HL-60 (cell line): ENCODE data around the gene DROSHA.

ENCODE experiments used
- POLR2AphosphoS5 ChIP-seq: IDR thresholded peaks from 2 replicates; pipeline ENCODE4 v1.6.1; 2012; ENCODE audit warnings: low read depth
- TF ChIP-seq, protein P1 (sequence below): IDR thresholded peaks from one replicate; pipeline ENCODE4 v1.5.1; 2011; ENCODE audit warnings: low read length, control low read depth, inconsistent platforms; ENCODE audit not compliant: insufficient read depth

- TF ChIP-seq, protein P1, sequence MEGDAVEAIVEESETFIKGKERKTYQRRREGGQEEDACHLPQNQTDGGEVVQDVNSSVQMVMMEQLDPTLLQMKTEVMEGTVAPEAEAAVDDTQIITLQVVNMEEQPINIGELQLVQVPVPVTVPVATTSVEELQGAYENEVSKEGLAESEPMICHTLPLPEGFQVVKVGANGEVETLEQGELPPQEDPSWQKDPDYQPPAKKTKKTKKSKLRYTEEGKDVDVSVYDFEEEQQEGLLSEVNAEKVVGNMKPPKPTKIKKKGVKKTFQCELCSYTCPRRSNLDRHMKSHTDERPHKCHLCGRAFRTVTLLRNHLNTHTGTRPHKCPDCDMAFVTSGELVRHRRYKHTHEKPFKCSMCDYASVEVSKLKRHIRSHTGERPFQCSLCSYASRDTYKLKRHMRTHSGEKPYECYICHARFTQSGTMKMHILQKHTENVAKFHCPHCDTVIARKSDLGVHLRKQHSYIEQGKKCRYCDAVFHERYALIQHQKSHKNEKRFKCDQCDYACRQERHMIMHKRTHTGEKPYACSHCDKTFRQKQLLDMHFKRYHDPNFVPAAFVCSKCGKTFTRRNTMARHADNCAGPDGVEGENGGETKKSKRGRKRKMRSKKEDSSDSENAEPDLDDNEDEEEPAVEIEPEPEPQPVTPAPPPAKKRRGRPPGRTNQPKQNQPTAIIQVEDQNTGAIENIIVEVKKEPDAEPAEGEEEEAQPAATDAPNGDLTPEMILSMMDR = no peak
- TF ChIP-seq POLR2AphosphoS5 = no peak
These were observed 109.9 kb downstream of the DROSHA start for GRCh38 chr5:31421806-31422586.
